Measurements from ENCODE around the gene PHF20.
A peak's percentile ranks its signal among the peaks of the same experiment; 100 is the strongest.
"Not testable (repeated sequence)": the region's sequence is repeated elsewhere in the genome, so short reads cannot be mapped to it uniquely, and the experiment has no call there.

PHF20 gene

DNA sequence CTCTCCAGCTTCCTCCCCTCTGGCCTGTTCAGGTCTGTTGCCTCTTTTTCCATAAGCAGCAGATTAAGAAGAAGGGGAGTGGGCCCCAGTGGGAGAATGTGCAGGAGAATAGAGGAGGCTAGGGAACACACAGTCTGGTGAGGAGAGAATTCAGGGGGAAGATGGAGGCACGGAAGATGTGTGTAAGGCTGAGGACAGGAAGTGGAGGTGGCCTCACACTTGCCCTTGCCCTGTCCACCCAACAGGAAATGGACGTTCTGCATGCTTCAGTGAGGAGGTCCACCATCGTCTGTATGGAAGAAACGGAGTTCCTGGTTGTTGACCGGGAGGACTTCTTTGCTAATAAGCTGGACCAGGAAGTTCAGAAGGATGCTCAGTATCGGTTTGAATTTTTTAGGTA is 212.6 kb downstream of the PHF20 start:
- DNase-seq = no peak

DNA sequence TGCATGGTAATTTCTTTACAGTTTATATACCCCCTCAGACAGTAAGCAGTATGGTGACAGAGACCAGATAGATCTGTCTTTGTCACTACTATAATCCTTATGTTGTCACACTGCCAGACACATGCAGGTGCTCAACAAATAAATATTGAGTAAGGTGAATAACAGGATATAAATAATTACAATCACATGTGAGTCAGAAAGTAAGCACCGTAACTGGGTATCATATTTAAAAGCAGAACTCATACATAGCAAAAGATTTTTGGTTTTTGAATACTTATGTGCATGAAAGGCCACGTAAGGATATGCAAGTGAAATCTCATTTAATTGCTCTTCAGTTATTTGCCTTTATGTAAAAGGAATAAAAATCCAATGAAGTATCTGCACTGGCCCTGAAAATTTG is 214.0 kb downstream of the PHF20 start:
- DNase-seq = no peak

DNA sequence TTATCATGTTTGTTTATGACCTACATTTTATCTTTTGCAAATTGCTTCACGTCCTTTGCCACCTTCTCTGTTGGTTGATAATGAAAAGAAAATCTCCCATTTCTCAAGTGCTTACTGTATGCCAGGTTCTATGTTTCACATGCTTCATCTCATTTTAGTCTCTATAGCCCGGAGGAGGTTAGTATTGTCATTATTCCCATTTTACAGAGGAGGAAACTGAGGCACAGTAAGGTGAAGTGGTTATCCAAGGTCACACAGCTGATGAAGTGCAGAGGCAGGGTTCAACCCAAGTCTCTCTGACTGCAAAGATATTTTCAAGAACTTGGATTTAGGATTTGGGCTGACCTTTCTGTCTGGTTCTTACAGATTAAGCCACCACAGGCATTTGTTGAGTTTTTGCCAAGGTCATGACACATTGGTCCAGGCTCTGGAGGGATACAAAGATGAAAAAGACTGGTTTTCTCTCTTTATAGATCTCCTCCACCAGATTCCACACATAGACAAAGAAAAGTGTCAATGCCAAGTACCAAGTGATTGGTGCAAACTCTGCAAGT is 217.2 kb downstream of the PHF20 start:
- DNase-seq = no peak

DNA sequence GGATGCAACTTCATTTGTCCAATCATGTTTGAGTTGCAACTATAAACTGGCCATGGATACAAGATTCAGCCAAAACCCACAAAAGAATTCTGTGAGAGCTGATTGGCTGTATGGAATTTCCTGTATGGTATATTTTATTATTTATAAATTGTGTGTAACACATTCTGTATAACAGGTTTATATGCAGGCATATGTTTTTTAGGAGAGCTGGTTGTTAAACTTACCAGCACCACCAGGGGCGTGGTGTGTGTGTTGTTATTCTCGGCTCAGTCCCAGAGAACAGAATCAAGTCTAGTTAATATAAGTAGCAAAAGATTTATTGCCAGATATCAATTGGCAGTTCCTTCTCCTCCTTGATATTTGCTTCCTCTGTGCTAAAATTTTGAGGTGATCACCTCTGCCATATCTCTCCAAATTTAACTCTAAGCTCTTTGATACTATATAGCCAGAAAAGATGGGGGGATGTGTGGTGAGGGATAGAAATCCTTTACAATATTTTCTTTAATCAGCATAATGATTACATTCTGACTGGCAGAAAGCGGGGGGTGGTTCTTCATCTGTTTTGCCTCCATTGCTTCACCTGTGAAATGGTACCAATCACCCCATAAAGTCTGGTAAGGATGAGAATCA is 219.4 kb downstream of the PHF20 start:
- peak in 1 of 2 experiments; percentile 8 for DNase-seq

- peak; percentile 31 to 80 for DNase-seq
Observed at GRCh38 chr20:35992713-35993335, 221.0 kb downstream of the PHF20 start.

- peak; percentile 57 to 83 for DNase-seq
Observed at GRCh38 chr20:35994994-35995453, 223.2 kb downstream of the PHF20 start.

GRCh38 chr20:35996492-35996891 is 224.7 kb downstream of the PHF20 start:
- not testable (repeated sequence) for DNase-seq

Measured in NCI-H446 (cell line).